DOHH2 (cell line): Measurements from ENCODE around the gene LRRC3C.

ENCODE experiments used
- H3F3A ChIP-seq: fragments of 200-600 bp; sonication (generic), shearing (Covaris generic); 2 replicates; pipeline ENCODE4 v1.6.0; 2016; ENCODE audit warnings: antibody characterized with exemption, mild to moderate bottlenecking; ENCODE audit not compliant: control insufficient read depth, insufficient read depth
- H3K27ac ChIP-seq: fragments of 200-600 bp; sonication (generic); 2 replicates; pipeline ENCODE4 v1.5.1; 2014; ENCODE audit warnings: low read depth, mild to moderate bottlenecking, low read length, moderate library complexity
- H3K27me3 ChIP-seq: fragments of 200-600 bp; sonication (generic); 2 replicates; pipeline ENCODE4 v1.6.1; 2014; ENCODE audit warnings: mild to moderate bottlenecking, low read length, mixed read lengths; ENCODE audit not compliant: control insufficient read depth
- H3K36me3 ChIP-seq: fragments of 200-600 bp; sonication (generic); 2 replicates; pipeline ENCODE4 v1.6.1; 2014; ENCODE audit warnings: mild to moderate bottlenecking, low read length, moderate library complexity, mixed read lengths; ENCODE audit not compliant: control insufficient read depth
- H3K4me1 ChIP-seq: fragments of 200-600 bp; sonication (generic); 2 replicates; pipeline ENCODE4 v1.6.1; 2014; ENCODE audit warnings: mild to moderate bottlenecking, low read length, mixed read lengths; ENCODE audit not compliant: control insufficient read depth
- H3K4me2 ChIP-seq: fragments of 200-600 bp; sonication (generic); 2 replicates; pipeline ENCODE4 v1.6.0; 2014; ENCODE audit warnings: mild to moderate bottlenecking, low read length, moderate library complexity
- H3K4me3 ChIP-seq: fragments of 200-600 bp; sonication (generic); 2 replicates; pipeline ENCODE4 v1.5.1; 2014; ENCODE audit warnings: mild to moderate bottlenecking, low read length, mixed read lengths
- H3K79me2 ChIP-seq: fragments of 200-600 bp; sonication (generic); 2 replicates; pipeline ENCODE4 v1.6.1; 2014; ENCODE audit warnings: mild to moderate bottlenecking, low read length, mixed read lengths; ENCODE audit not compliant: control insufficient read depth
- H3K9me2 ChIP-seq: fragments of 200-600 bp; sonication (generic); replicated peaks from 2 replicates; pipeline ENCODE4 v1.6.1; 2014; ENCODE audit warnings: mild to moderate bottlenecking, low read length, mixed read lengths; ENCODE audit not compliant: control insufficient read depth
- H3K9me3 ChIP-seq: fragments of 200-600 bp; sonication (generic); 2 replicates; pipeline ENCODE4 v1.6.1; 2014; ENCODE audit warnings: antibody characterized with exemption, low read length, mixed read lengths; ENCODE audit not compliant: control insufficient read depth, insufficient read depth
- H4K20me1 ChIP-seq: fragments of 200-600 bp; sonication (generic); 2 replicates; pipeline ENCODE4 v1.6.0; 2014; ENCODE audit warnings: low read depth, mild to moderate bottlenecking, antibody characterized with exemption, low read length, moderate library complexity; ENCODE audit not compliant: control insufficient read depth, insufficient read depth
- CTCF ChIP-seq: fragments of 200-600 bp; sonication (generic); IDR thresholded peaks from one replicate; pipeline ENCODE4 v1.5.1; 2014; ENCODE audit warnings: antibody characterized with exemption, mild to moderate bottlenecking, low read depth, low read length; ENCODE audit not compliant: poor library complexity, severe bottlenecking
- EZH2phosphoT487 ChIP-seq: fragments of 200-600 bp; sonication (generic); IDR thresholded peaks from 2 replicates; pipeline ENCODE4 v1.6.1; 2017; ENCODE audit warnings: borderline replicate concordance, mild to moderate bottlenecking, antibody characterized with exemption, low read length, moderate library complexity, mixed read lengths

Gene LRRC3C

GRCh38 chr17:39929646-39930407 is 2.3 kb downstream of the LRRC3C start:
- Histone ChIP-seq H3F3A (no peaks in the 10 kb centered on the region), H3K4me2 (no peak overlapping the region), H3K27me3 (no peaks in the 10 kb centered on the region), H3K27ac (no peak overlapping the region), H4K20me1 (no peaks in the 10 kb centered on the region), H3K36me3 (0 out of 2 replicates have a peak, but pooled peaks cover 3% of the 10 kb centered on the region), H3K4me1 (peaks cover 28% of the 10 kb centered on the region), H3K79me2 (peaks cover 37% of the 10 kb centered on the region), H3K4me3 (no peak overlapping the region), H3K9me3 (no peaks in the 10 kb centered on the region), H3K9me2 (no peaks in the 10 kb centered on the region)
- TF ChIP-seq EZH2phosphoT487 (no peak), CTCF (no peak)

- peaks cover 6% of the 10 kb centered on the region for H3K4me1 ChIP-seq
- no peaks in the 10 kb centered on the region for H3K9me3 ChIP-seq
- no peaks in the 10 kb centered on the region for H3K79me2 ChIP-seq
- no peak overlapping the region for H3K27ac ChIP-seq
- no peaks in the 10 kb centered on the region for H4K20me1 ChIP-seq
- H3K4me3 ChIP-seq = no peak overlapping the region
- no peak overlapping the region for H3K4me2 ChIP-seq
- TF ChIP-seq EZH2phosphoT487 (no peak), CTCF (no peak)
- H3K9me2 ChIP-seq = no peaks in the 10 kb centered on the region
- no peaks in the 10 kb centered on the region for H3K36me3 ChIP-seq
- H3F3A ChIP-seq = no peaks in the 10 kb centered on the region
- H3K27me3 ChIP-seq = no peaks in the 10 kb centered on the region
These were observed 6.4 kb downstream of the LRRC3C start for GRCh38 chr17:39933912-39934311.

- H3K27me3 ChIP-seq = no peaks in the 10 kb centered on the region
- TF ChIP-seq EZH2phosphoT487 = no peak
- no peak for TF ChIP-seq CTCF
- no peaks in the 10 kb centered on the region for H3K9me3 ChIP-seq
- H3K4me3 ChIP-seq = no peak overlapping the region
- no peaks in the 10 kb centered on the region for H3F3A ChIP-seq
- no peak overlapping the region for H3K27ac ChIP-seq
- no peaks in the 10 kb centered on the region for H3K79me2 ChIP-seq
- no peaks in the 10 kb centered on the region for H3K9me2 ChIP-seq
- H4K20me1 ChIP-seq = no peaks in the 10 kb centered on the region
- no peak overlapping the region for H3K4me2 ChIP-seq
- peaks cover 6% of the 10 kb centered on the region for H3K4me1 ChIP-seq
- H3K36me3 ChIP-seq = no peaks in the 10 kb centered on the region
These were observed 6.8 kb downstream of the LRRC3C start for GRCh38 chr17:39934324-39934723.
